Measurements from ENCODE around the gene CAPRIN1. TPM values are rescaled to one million over a fixed set of nuclear protein-coding genes. Genes with fewer than 3 reads are reported as not detected.

Gene CAPRIN1
- total and polyA plus RNA-seq, 2 experiments from 2014 or later: 127 to 176 TPM

- Histone ChIP-seq H3K4me2 (ENCODE audit: unreplicated experiment) (no peak overlapping the region), H3F3A (ENCODE audit: insufficient read depth) (no peaks in the 10 kb centered on the region), H2AFZ (no peak overlapping the region), H3K9me2 (ENCODE audit: insufficient read depth) (no peaks in the 10 kb centered on the region), H3K27me3 (replicated peaks; ENCODE audit: insufficient read depth) (no peaks in the 10 kb centered on the region), H4K20me1 (ENCODE audit: insufficient read depth) (no peaks in the 10 kb centered on the region), H3K36me3 (ENCODE audit: low read depth) (peaks cover 46% of the 10 kb centered on the region), H3K79me2 (ENCODE audit: insufficient read depth) (no peaks in the 10 kb centered on the region), H3K4me1 (ENCODE audit: insufficient read depth) (no peaks in the 10 kb centered on the region), H3K9me3 (ENCODE audit: low read depth) (no peaks in the 10 kb centered on the region), H3K9ac (no peak overlapping the region), H3K4me3 (no peak overlapping the region), H3K27ac (no peak overlapping the region)
- no peak for DNase-seq
- in situ Hi-C loops (cut with MboI): no loop called here
- TF ChIP-seq EZH2 (IDR thresholded peaks at IDR 0.05; ENCODE audit: insufficient read depth, poor library complexity, severe bottlenecking): no peak
- no peak for TF ChIP-seq EZH2phosphoT487 (IDR thresholded peaks at IDR 0.05; ENCODE audit: insufficient read depth, low read depth)
- WGBS, 2 experiments (ENCODE audit: low coverage in 1 of 2, low lambda C conversion rate in 2 of 2, missing lambda C conversion rate in 2 of 2): 90 to 91% methylated on average over 5 of the region's 5 CpGs
These were observed 83.2 kb downstream of the CAPRIN1 start for GRCh38 chr11:34134765-34135164.

- no peaks in the 10 kb centered on the region for H3K79me2 ChIP-seq (ENCODE audit: insufficient read depth)
These were observed 83.9 kb downstream of the CAPRIN1 start for GRCh38 chr11:34135439-34135838.

GRCh38 chr11:34136420-34136819 is 84.9 kb downstream of the CAPRIN1 start:
- in situ Hi-C loops (cut with MboI): no loop called here
- H2AFZ ChIP-seq: no peak overlapping the region
- 86 to 89% methylated on average over 8 of the region's 8 CpGs for WGBS, 2 experiments (ENCODE audit: low coverage in 1 of 2, low lambda C conversion rate in 2 of 2, missing lambda C conversion rate in 2 of 2)

More at GRCh38 chr11:34135439-34135838, 83.9 kb downstream of the CAPRIN1 start:
- in situ Hi-C loops (cut with MboI): no loop called here
- no peak for DNase-seq
- no peak overlapping the region for H3K27ac ChIP-seq
- no peaks in the 10 kb centered on the region for H3K9me2 ChIP-seq (ENCODE audit: insufficient read depth)
- TF ChIP-seq EZH2 (IDR thresholded peaks at IDR 0.05; ENCODE audit: insufficient read depth, poor library complexity, severe bottlenecking): no peak
- TF ChIP-seq EZH2phosphoT487 (IDR thresholded peaks at IDR 0.05; ENCODE audit: insufficient read depth, low read depth): no peak
- H2AFZ ChIP-seq: no peak overlapping the region
- no peaks in the 10 kb centered on the region for H3K27me3 ChIP-seq (replicated peaks; ENCODE audit: insufficient read depth)
- no peaks in the 10 kb centered on the region for H3F3A ChIP-seq (ENCODE audit: insufficient read depth)
- H3K4me2 ChIP-seq (ENCODE audit: unreplicated experiment): no peak overlapping the region
- no peaks in the 10 kb centered on the region for H3K4me1 ChIP-seq (ENCODE audit: insufficient read depth)
- WGBS, 2 experiments (ENCODE audit: low coverage in 1 of 2, low lambda C conversion rate in 2 of 2, missing lambda C conversion rate in 2 of 2): 99 to 100% methylated on average over 3 of the region's 3 CpGs
- H3K9ac ChIP-seq: no peak overlapping the region
- H3K9me3 ChIP-seq (ENCODE audit: low read depth): no peaks in the 10 kb centered on the region
- H3K36me3 ChIP-seq (ENCODE audit: low read depth): peaks cover 46% of the 10 kb centered on the region
- no peaks in the 10 kb centered on the region for H4K20me1 ChIP-seq (ENCODE audit: insufficient read depth)
- no peak overlapping the region for H3K4me3 ChIP-seq

GRCh38 chr11:34139346-34139745 is 87.8 kb downstream of the CAPRIN1 start:
- Histone ChIP-seq H3F3A (ENCODE audit: insufficient read depth) (no peaks in the 10 kb centered on the region), H3K4me1 (ENCODE audit: insufficient read depth) (no peaks in the 10 kb centered on the region), H3K27me3 (replicated peaks; ENCODE audit: insufficient read depth) (no peaks in the 10 kb centered on the region), H3K9ac (no peak overlapping the region), H4K20me1 (ENCODE audit: insufficient read depth) (no peaks in the 10 kb centered on the region), H3K36me3 (ENCODE audit: low read depth) (peaks cover 37% of the 10 kb centered on the region), H3K9me2 (ENCODE audit: insufficient read depth) (no peaks in the 10 kb centered on the region), H3K4me3 (no peak overlapping the region), H3K9me3 (ENCODE audit: low read depth) (no peaks in the 10 kb centered on the region), H3K27ac (no peak overlapping the region), H3K79me2 (ENCODE audit: insufficient read depth) (no peaks in the 10 kb centered on the region), H2AFZ (no peak overlapping the region), H3K4me2 (ENCODE audit: unreplicated experiment) (no peak overlapping the region)
- in situ Hi-C loops (cut with MboI): no loop called here
- TF ChIP-seq EZH2phosphoT487 (IDR thresholded peaks at IDR 0.05; ENCODE audit: insufficient read depth, low read depth) (no peak), EZH2 (IDR thresholded peaks at IDR 0.05; ENCODE audit: insufficient read depth, poor library complexity, severe bottlenecking) (no peak)
- WGBS, 2 experiments (ENCODE audit: low coverage in 1 of 2, low lambda C conversion rate in 2 of 2, missing lambda C conversion rate in 2 of 2): 68 to 69% methylated on average over 7 of the region's 7 CpGs
- no peak for DNase-seq

More at GRCh38 chr11:34136420-34136819, 84.9 kb downstream of the CAPRIN1 start:
- no peaks in the 10 kb centered on the region for H3K9me3 ChIP-seq (ENCODE audit: low read depth)
- H3K9me2 ChIP-seq (ENCODE audit: insufficient read depth): no peaks in the 10 kb centered on the region
- H3K27ac ChIP-seq: no peak overlapping the region
- H3K4me3 ChIP-seq: no peak overlapping the region
- H3K4me2 ChIP-seq (ENCODE audit: unreplicated experiment): no peak overlapping the region
- H3F3A ChIP-seq (ENCODE audit: insufficient read depth): no peaks in the 10 kb centered on the region
- TF ChIP-seq EZH2phosphoT487 (IDR thresholded peaks at IDR 0.05; ENCODE audit: insufficient read depth, low read depth) (no peak), EZH2 (IDR thresholded peaks at IDR 0.05; ENCODE audit: insufficient read depth, poor library complexity, severe bottlenecking) (no peak)
- H4K20me1 ChIP-seq (ENCODE audit: insufficient read depth): no peaks in the 10 kb centered on the region
- H3K4me1 ChIP-seq (ENCODE audit: insufficient read depth): no peaks in the 10 kb centered on the region
- peaks cover 43% of the 10 kb centered on the region for H3K36me3 ChIP-seq (ENCODE audit: low read depth)
- H3K27me3 ChIP-seq (replicated peaks; ENCODE audit: insufficient read depth): no peaks in the 10 kb centered on the region
- H3K9ac ChIP-seq: no peak overlapping the region
- no peaks in the 10 kb centered on the region for H3K79me2 ChIP-seq (ENCODE audit: insufficient read depth)
- no peak for DNase-seq

- Histone ChIP-seq H4K20me1 (ENCODE audit: insufficient read depth) (no peaks in the 10 kb centered on the region), H3K36me3 (ENCODE audit: low read depth) (peaks cover 41% of the 10 kb centered on the region), H3F3A (ENCODE audit: insufficient read depth) (no peaks in the 10 kb centered on the region), H3K4me3 (no peak overlapping the region), H3K27ac (no peak overlapping the region), H3K79me2 (ENCODE audit: insufficient read depth) (no peaks in the 10 kb centered on the region), H3K9ac (no peak overlapping the region), H3K9me2 (ENCODE audit: insufficient read depth) (no peaks in the 10 kb centered on the region), H3K4me2 (ENCODE audit: unreplicated experiment) (no peak overlapping the region), H3K4me1 (ENCODE audit: insufficient read depth) (no peaks in the 10 kb centered on the region), H3K27me3 (replicated peaks; ENCODE audit: insufficient read depth) (no peaks in the 10 kb centered on the region), H2AFZ (no peak overlapping the region), H3K9me3 (ENCODE audit: low read depth) (no peaks in the 10 kb centered on the region)
- WGBS, 2 experiments (ENCODE audit: low coverage in 1 of 2, low lambda C conversion rate in 2 of 2, missing lambda C conversion rate in 2 of 2): 96% methylated on average over 11 of the region's 11 CpGs
- no peak for DNase-seq
- no peak for TF ChIP-seq EZH2 (IDR thresholded peaks at IDR 0.05; ENCODE audit: insufficient read depth, poor library complexity, severe bottlenecking)
- no peak for TF ChIP-seq EZH2phosphoT487 (IDR thresholded peaks at IDR 0.05; ENCODE audit: insufficient read depth, low read depth)
- in situ Hi-C loops (cut with MboI): no loop called here
These were observed 88.6 kb downstream of the CAPRIN1 start for GRCh38 chr11:34140149-34140548.
